GM21423 (cell line): ENCODE results near the gene AMFR.

Experiments
- ATAC-seq: cut with Tn5 transposase; IDR thresholded peaks from one replicate; pipeline ENCODE4 v1.9.1; 2021; ENCODE audit warnings: mild to moderate bottlenecking, moderate library complexity; ENCODE audit not compliant: unreplicated experiment

The AMFR gene

DNA sequence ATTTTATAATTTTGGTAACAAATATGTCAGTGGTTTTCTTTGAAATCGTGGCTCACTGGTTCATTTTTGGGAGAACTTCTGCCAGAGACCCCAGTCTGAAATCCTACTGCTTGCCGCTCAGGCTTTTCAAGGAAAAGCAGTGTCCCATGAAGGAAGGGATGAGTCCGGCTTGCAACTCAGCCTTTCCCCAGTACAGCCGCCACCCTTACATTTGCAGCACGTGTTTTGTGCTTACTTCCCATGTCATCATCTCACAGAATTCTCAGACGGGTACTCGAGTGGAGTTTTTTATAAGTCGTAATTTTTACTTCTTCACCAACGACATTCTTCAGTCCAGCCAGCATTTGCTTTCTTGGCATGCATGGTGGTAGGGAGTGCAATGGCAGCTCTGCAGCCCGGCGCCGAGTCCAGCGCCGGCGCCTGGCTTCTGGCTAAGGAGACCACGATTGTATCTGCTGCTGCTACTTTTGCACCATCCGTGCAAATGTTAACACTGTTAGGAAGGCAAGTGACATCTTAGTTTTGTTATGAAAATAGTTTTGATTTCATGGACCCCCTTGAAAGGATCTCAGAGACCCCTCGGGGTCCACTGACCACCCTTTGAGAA is 111.0 kb downstream of the AMFR start:
- ATAC-seq = no peak

DNA sequence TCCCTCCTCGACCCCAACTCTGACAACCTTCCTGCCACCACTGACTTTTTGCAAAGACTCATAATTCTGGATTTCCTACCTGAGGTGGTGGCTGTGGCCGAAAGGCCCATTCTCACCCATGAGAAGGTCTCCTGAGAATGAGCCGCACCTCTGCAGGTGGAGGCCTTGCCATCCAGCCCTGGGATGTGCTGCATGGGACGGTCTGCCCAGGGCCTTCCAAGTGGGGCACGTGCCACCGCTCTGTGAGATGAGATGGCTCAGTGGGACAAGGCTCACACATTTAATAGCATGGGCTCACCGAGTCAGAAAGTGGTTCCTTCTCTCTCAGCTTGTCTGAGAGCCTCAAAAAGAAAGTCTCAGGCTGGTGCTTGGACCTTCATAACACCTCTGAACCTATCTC is 112.8 kb downstream of the AMFR start:
- no peak for ATAC-seq

DNA sequence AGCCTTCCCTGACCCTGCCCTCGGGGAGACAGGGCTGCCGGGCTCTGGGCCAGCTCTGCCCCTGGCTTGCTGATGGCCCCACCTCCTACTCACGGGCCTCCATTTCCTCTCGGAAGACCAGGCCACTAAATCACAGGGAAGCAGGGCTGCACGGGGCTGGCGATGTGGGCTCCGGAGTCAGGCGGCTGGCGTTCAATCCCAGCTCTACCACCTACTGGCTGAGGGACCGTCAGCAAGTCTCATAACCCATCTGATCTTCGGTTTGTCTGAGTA is 113.4 kb downstream of the AMFR start:
- ATAC-seq = no peak
